WTC11 (cell line): ENCODE measurements around the gene LILRB3.

Experiments used
- AFF4 ChIP-seq: sonication (generic); formaldehyde crosslinking; IDR thresholded peaks from 2 replicates; pipeline ENCODE4 v1.8.1; 2023; ENCODE audit warnings: mild to moderate bottlenecking, missing genetic modification reagents, borderline replicate concordance
- ATF2 ChIP-seq: sonication (generic); formaldehyde crosslinking; IDR thresholded peaks from 2 replicates; pipeline ENCODE4 v1.8.1; 2022; ENCODE audit warnings: low read depth, missing genetic modification reagents, borderline replicate concordance
- ATF3 ChIP-seq: sonication (generic); formaldehyde crosslinking; conservative IDR thresholded peaks from 2 replicates; pipeline ENCODE4 v1.8.1; 2022; ENCODE audit warnings: mild to moderate bottlenecking, missing genetic modification reagents
- CREM ChIP-seq: sonication (generic); formaldehyde crosslinking; IDR thresholded peaks from 2 replicates; pipeline ENCODE4 v1.8.1; 2022; ENCODE audit warnings: mild to moderate bottlenecking, missing genetic modification reagents, moderate library complexity
- NR3C1 ChIP-seq: sonication (generic); formaldehyde crosslinking; conservative IDR thresholded peaks from 2 replicates; pipeline ENCODE4 v1.8.1; 2023; ENCODE audit warnings: low read depth, mild to moderate bottlenecking, missing genetic modification reagents
- ZNF121 ChIP-seq: sonication (generic); formaldehyde crosslinking; IDR thresholded peaks from 2 replicates; pipeline ENCODE4 v1.8.0; 2023; ENCODE audit warnings: missing genetic modification reagents
- TF ChIP-seq, protein P1 (sequence below): sonication (generic); formaldehyde crosslinking; IDR thresholded peaks from 2 replicates; pipeline ENCODE4 v1.8.0; 2023; ENCODE audit warnings: missing genetic modification reagents
- TF ChIP-seq, protein P2 (sequence below): sonication (generic); formaldehyde crosslinking; IDR thresholded peaks from 2 replicates; pipeline ENCODE4 v1.8.1; 2023; ENCODE audit warnings: mild to moderate bottlenecking, missing genetic modification reagents
- TF ChIP-seq, protein P3 (sequence below): fragments of 200-600 bp; IDR thresholded peaks from 2 replicates; pipeline ENCODE4 v1.8.0; 2022; ENCODE audit warnings: antibody characterized with exemption

DNA sequence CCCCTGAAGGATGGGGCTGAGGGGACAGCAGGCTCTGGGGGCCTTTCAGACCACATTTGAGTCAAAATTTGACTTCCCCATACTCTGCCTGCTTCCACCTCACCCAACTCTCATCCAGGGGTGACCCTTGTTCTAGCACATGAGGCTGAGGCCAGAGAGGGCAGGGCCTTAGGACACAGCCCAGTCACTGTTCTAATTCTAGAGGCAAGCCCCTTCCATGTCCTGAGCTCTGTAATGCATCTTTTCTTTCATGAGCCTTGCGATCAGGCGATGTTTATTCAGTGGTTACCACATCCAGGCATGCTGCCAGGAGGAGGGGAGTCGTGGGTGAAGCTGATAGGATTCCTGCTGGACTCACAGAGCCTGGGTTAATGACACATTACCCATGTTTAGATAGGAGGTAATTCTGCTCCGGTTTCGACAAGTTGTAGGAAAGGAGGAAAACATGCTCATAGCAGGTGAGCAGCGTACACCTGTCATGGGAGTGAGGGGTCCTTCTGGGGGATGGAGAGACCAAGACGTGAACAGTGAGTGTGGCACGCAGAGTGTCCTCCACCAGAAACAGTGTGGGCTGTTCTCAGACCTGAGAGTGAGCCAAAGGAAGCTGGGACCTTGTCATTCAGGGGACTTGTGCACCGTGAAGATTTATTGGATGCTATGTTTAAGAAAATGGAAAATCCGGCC lies 12.9 kb downstream of the LILRB3 start:
- TF ChIP-seq, protein P1, sequence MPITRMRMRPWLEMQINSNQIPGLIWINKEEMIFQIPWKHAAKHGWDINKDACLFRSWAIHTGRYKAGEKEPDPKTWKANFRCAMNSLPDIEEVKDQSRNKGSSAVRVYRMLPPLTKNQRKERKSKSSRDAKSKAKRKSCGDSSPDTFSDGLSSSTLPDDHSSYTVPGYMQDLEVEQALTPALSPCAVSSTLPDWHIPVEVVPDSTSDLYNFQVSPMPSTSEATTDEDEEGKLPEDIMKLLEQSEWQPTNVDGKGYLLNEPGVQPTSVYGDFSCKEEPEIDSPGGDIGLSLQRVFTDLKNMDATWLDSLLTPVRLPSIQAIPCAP = no peak
- no peak for TF ChIP-seq ATF2 (CRISPR knock-in tag)
- no peak for TF ChIP-seq AFF4 (CRISPR knock-in tag)
- no peak for TF ChIP-seq ZNF121 (CRISPR knock-in tag)
- TF ChIP-seq, protein P2, sequence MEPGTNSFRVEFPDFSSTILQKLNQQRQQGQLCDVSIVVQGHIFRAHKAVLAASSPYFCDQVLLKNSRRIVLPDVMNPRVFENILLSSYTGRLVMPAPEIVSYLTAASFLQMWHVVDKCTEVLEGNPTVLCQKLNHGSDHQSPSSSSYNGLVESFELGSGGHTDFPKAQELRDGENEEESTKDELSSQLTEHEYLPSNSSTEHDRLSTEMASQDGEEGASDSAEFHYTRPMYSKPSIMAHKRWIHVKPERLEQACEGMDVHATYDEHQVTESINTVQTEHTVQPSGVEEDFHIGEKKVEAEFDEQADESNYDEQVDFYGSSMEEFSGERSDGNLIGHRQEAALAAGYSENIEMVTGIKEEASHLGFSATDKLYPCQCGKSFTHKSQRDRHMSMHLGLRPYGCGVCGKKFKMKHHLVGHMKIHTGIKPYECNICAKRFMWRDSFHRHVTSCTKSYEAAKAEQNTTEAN = no peak
- no peak for TF ChIP-seq ATF3 (CRISPR knock-in tag)
- TF ChIP-seq, protein P3, sequence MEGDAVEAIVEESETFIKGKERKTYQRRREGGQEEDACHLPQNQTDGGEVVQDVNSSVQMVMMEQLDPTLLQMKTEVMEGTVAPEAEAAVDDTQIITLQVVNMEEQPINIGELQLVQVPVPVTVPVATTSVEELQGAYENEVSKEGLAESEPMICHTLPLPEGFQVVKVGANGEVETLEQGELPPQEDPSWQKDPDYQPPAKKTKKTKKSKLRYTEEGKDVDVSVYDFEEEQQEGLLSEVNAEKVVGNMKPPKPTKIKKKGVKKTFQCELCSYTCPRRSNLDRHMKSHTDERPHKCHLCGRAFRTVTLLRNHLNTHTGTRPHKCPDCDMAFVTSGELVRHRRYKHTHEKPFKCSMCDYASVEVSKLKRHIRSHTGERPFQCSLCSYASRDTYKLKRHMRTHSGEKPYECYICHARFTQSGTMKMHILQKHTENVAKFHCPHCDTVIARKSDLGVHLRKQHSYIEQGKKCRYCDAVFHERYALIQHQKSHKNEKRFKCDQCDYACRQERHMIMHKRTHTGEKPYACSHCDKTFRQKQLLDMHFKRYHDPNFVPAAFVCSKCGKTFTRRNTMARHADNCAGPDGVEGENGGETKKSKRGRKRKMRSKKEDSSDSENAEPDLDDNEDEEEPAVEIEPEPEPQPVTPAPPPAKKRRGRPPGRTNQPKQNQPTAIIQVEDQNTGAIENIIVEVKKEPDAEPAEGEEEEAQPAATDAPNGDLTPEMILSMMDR = no peak
- TF ChIP-seq NR3C1 = no peak
- TF ChIP-seq CREM (CRISPR knock-in tag) = no peak
